ENCODE data around the gene TIGAR.

- TF ChIP-seq CTCF (IDR thresholded peaks at IDR 0.05) (no peak), POLR2AphosphoS5 (IDR thresholded peaks at IDR 0.05) (no peak), POLR2A (IDR thresholded peaks at IDR 0.05) (no peak)
Observed at GRCh38 chr12:4274396-4275015, 46.5 kb upstream of the TIGAR start.
